GM19351 (cell line): ENCODE measurements around the gene SNTA1.
"Not testable (repeated sequence)": the region's sequence is repeated elsewhere in the genome, so short reads cannot be mapped to it uniquely, and the experiment has no call there.

Experiments used
- ATAC-seq: cut with Tn5 transposase; IDR thresholded peaks from one replicate; pipeline ENCODE4 v1.9.1; 2021; ENCODE audit warnings: mild to moderate bottlenecking, moderate library complexity; ENCODE audit not compliant: unreplicated experiment

SNTA1 gene

GRCh38 chr20:33433465-33434234 is 9.9 kb downstream of the SNTA1 start:
- no peak for ATAC-seq

GRCh38 chr20:33431797-33432381 is 11.7 kb downstream of the SNTA1 start:
- no peak for ATAC-seq

GRCh38 chr20:33423875-33424274 is 19.7 kb downstream of the SNTA1 start:
- not testable (repeated sequence) for ATAC-seq

GRCh38 chr20:33423141-33423834 is 20.3 kb downstream of the SNTA1 start:
- no peak for ATAC-seq

- no peak for ATAC-seq
Measured at GRCh38 chr20:33419140-33419974, 24.2 kb downstream of the SNTA1 start.

GRCh38 chr20:33418033-33418432 is 25.5 kb downstream of the SNTA1 start:
- no peak for ATAC-seq

GRCh38 chr20:33415948-33416347 is 27.6 kb downstream of the SNTA1 start:
- no peak for ATAC-seq

- ATAC-seq, result no peak
Measured at GRCh38 chr20:33412484-33412838, 31.1 kb downstream of the SNTA1 start.

- no peak for ATAC-seq
Measured at GRCh38 chr20:33411711-33412483, 31.7 kb downstream of the SNTA1 start.

GRCh38 chr20:33411242-33411641 is 32.3 kb downstream of the SNTA1 start:
- no peak for ATAC-seq

GRCh38 chr20:33410081-33410742 is 33.4 kb downstream of the SNTA1 start:
- no peak for ATAC-seq

- ATAC-seq, result no peak
Measured at GRCh38 chr20:33408716-33409654, 34.6 kb downstream of the SNTA1 start.

GRCh38 chr20:33408313-33408712 is 35.2 kb downstream of the SNTA1 start:
- ATAC-seq, result no peak

- ATAC-seq, result no peak
Measured at GRCh38 chr20:33407796-33408195, 35.8 kb downstream of the SNTA1 start.

- ATAC-seq, result no peak
Measured at GRCh38 chr20:33407251-33407650, 36.3 kb downstream of the SNTA1 start.

GRCh38 chr20:33404281-33404680 is 39.3 kb downstream of the SNTA1 start:
- no peak for ATAC-seq

GRCh38 chr20:33401921-33402369 is 41.6 kb downstream of the SNTA1 start:
- ATAC-seq, result no peak

GRCh38 chr20:33401184-33401920 is 42.2 kb downstream of the SNTA1 start, which contains the start of gene CDK5RAP1:
TSS of gene CDK5RAP1 (minus strand) at chr20:33401519. CDS start at chr20:33397064, 4,455 bp downstream.
- peak; percentile 86 for ATAC-seq
